Measurements from ENCODE around the gene ASTN2. TPM values are rescaled to one million over a fixed set of nuclear protein-coding genes. Genes with fewer than 3 reads are reported as not detected.

The ASTN2 gene
- total and polyA plus RNA-seq, 2 experiments from 2014 or later, result 7.0 to 24.6 TPM

DNA sequence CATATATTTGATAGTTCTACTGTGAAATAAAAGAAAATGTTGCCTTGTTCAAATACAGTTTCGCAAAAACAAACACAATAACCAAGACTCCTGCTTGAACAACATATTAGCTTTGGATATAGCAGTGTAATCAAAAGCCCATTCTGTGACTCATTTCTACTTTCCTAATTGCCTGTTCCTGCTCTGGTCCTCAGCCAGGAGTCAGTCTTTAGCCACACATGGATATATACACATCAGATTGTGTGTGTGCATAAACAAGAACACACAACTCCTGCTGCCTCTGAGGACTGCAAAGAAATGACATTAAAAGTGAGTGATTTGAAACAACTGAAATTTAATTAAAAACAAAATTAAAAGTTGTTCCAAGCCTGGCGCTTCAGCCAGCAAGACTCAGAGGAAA is 393.0 kb downstream of the ASTN2 start:
- H3K4me3 ChIP-seq, result no peak overlapping the region
- Mint-ChIP-seq H3K36me3 (ENCODE audit: low read depth) (no peaks in the 10 kb centered on the region), H3K4me3 (no peak overlapping the region), H3K27ac (no peak overlapping the region), H3K4me1 (peaks cover 29% of the 10 kb centered on the region), H3K9me3 (no peaks in the 10 kb centered on the region), H3K27me3 (ENCODE audit: insufficient read depth, low read depth, poor library complexity) (peaks cover 3% of the 10 kb centered on the region)
- no peak overlapping the region for H3K27ac ChIP-seq (ENCODE audit: low read depth)
- TF ChIP-seq STAT1 (IDR thresholded peaks at IDR 0.05; ENCODE audit: unreplicated experiment) (no peak), EZH2phosphoT487 (IDR thresholded peaks at IDR 0.05; ENCODE audit: unreplicated experiment) (no peak), ZNF114 (CRISPR knock-in tag; IDR thresholded peaks at IDR 0.05) (no peak), ZNF331 (CRISPR knock-in tag; IDR thresholded peaks at IDR 0.05; ENCODE audit: low read depth) (no peak), JUNB (IDR thresholded peaks at IDR 0.05; ENCODE audit: unreplicated experiment) (no peak)
- TF ChIP-seq, protein P1, sequence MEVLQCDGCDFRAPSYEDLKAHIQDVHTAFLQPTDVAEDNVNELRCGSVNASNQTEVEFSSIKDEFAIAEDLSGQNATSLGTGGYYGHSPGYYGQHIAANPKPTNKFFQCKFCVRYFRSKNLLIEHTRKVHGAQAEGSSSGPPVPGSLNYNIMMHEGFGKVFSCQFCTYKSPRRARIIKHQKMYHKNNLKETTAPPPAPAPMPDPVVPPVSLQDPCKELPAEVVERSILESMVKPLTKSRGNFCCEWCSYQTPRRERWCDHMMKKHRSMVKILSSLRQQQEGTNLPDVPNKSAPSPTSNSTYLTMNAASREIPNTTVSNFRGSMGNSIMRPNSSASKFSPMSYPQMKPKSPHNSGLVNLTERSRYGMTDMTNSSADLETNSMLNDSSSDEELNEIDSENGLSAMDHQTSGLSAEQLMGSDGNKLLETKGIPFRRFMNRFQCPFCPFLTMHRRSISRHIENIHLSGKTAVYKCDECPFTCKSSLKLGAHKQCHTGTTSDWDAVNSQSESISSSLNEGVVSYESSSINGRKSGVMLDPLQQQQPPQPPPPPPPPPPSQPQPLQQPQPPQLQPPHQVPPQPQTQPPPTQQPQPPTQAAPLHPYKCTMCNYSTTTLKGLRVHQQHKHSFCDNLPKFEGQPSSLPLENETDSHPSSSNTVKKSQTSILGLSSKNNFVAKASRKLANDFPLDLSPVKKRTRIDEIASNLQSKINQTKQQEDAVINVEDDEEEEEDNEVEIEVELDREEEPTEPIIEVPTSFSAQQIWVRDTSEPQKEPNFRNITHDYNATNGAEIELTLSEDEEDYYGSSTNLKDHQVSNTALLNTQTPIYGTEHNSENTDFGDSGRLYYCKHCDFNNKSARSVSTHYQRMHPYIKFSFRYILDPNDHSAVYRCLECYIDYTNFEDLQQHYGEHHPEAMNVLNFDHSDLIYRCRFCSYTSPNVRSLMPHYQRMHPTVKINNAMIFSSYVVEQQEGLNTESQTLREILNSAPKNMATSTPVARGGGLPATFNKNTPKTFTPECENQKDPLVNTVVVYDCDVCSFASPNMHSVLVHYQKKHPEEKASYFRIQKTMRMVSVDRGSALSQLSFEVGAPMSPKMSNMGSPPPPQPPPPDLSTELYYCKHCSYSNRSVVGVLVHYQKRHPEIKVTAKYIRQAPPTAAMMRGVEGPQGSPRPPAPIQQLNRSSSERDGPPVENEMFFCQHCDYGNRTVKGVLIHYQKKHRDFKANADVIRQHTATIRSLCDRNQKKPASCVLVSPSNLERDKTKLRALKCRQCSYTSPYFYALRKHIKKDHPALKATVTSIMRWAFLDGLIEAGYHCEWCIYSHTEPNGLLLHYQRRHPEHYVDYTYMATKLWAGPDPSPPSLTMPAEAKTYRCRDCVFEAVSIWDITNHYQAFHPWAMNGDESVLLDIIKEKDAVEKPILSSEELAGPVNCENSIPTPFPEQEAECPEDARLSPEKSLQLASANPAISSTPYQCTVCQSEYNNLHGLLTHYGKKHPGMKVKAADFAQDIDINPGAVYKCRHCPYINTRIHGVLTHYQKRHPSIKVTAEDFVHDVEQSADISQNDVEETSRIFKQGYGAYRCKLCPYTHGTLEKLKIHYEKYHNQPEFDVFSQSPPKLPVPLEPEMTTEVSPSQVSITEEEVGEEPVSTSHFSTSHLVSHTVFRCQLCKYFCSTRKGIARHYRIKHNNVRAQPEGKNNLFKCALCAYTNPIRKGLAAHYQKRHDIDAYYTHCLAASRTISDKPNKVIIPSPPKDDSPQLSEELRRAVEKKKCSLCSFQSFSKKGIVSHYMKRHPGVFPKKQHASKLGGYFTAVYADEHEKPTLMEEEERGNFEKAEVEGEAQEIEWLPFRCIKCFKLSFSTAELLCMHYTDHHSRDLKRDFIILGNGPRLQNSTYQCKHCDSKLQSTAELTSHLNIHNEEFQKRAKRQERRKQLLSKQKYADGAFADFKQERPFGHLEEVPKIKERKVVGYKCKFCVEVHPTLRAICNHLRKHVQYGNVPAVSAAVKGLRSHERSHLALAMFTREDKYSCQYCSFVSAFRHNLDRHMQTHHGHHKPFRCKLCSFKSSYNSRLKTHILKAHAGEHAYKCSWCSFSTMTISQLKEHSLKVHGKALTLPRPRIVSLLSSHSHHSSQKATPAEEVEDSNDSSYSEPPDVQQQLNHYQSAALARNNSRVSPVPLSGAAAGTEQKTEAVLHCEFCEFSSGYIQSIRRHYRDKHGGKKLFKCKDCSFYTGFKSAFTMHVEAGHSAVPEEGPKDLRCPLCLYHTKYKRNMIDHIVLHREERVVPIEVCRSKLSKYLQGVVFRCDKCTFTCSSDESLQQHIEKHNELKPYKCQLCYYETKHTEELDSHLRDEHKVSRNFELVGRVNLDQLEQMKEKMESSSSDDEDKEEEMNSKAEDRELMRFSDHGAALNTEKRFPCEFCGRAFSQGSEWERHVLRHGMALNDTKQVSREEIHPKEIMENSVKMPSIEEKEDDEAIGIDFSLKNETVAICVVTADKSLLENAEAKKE (CRISPR knock-in tag; IDR thresholded peaks at IDR 0.05), result no peak
- TF ChIP-seq, protein P2, sequence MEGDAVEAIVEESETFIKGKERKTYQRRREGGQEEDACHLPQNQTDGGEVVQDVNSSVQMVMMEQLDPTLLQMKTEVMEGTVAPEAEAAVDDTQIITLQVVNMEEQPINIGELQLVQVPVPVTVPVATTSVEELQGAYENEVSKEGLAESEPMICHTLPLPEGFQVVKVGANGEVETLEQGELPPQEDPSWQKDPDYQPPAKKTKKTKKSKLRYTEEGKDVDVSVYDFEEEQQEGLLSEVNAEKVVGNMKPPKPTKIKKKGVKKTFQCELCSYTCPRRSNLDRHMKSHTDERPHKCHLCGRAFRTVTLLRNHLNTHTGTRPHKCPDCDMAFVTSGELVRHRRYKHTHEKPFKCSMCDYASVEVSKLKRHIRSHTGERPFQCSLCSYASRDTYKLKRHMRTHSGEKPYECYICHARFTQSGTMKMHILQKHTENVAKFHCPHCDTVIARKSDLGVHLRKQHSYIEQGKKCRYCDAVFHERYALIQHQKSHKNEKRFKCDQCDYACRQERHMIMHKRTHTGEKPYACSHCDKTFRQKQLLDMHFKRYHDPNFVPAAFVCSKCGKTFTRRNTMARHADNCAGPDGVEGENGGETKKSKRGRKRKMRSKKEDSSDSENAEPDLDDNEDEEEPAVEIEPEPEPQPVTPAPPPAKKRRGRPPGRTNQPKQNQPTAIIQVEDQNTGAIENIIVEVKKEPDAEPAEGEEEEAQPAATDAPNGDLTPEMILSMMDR (conservative IDR thresholded peaks at IDR 0.05; ENCODE audit: low read depth in 2 of 2), result peak; percentile 33 to 57
- no peaks in the 10 kb centered on the region for H3F3A ChIP-seq (replicated peaks; ENCODE audit: low read depth)
- no peaks in the 10 kb centered on the region for H4K20me1 ChIP-seq (replicated peaks; ENCODE audit: insufficient read depth)
- no peaks in the 10 kb centered on the region for H3K36me3 ChIP-seq (ENCODE audit: insufficient read depth)
- H2AFZ ChIP-seq, result no peak overlapping the region
- DNase-seq (ENCODE audit: low spot score) (no peak), ATAC-seq (no peak)
- H3K4me1 ChIP-seq (ENCODE audit: insufficient read depth), result peaks cover 27% of the 10 kb centered on the region
- H3K27me3 ChIP-seq (ENCODE audit: insufficient read depth), result no peaks in the 10 kb centered on the region
- H3K79me2 ChIP-seq (replicated peaks; ENCODE audit: insufficient read depth), result no peaks in the 10 kb centered on the region
- H3K9me2 ChIP-seq (ENCODE audit: insufficient read depth), result no peaks in the 10 kb centered on the region
- no peak overlapping the region for H3K4me2 ChIP-seq

Measured in GM23338 (cell line).